Hepatocyte (in vitro differentiated cells): Measurements from ENCODE around the gene KNSTRN. TPM values are rescaled to one million over a fixed set of nuclear protein-coding genes. Genes with fewer than 3 reads are reported as not detected.

Experiments
- DNase-seq: peaks from one replicate; pipeline ENCODE4 v3.0.0-alpha.2; 2016; ENCODE audit warnings: low spot score
- H2AFZ ChIP-seq: fragments of 200-600 bp; sonication (generic); 2 replicates; pipeline ENCODE4 v1.6.0; 2016; ENCODE audit warnings: antibody characterized with exemption, mild to moderate bottlenecking
- H3K27ac ChIP-seq: fragments of 200-600 bp; sonication (generic); 2 replicates; pipeline ENCODE4 v1.5.1; 2016; ENCODE audit warnings: mild to moderate bottlenecking
- H3K27me3 ChIP-seq: fragments of 200-600 bp; sonication (generic); 2 replicates; pipeline ENCODE4 v1.6.1; 2016
- H3K36me3 ChIP-seq: fragments of 200-600 bp; sonication (generic); replicated peaks from 2 replicates; pipeline ENCODE4 v1.5.1; 2016; ENCODE audit warnings: low read depth; ENCODE audit not compliant: insufficient read depth
- H3K4me1 ChIP-seq: fragments of 200-600 bp; sonication (generic); 2 replicates; pipeline ENCODE4 v1.5.1; 2016; ENCODE audit warnings: mild to moderate bottlenecking, moderate library complexity; ENCODE audit not compliant: insufficient read depth
- H3K4me2 ChIP-seq: fragments of 200-600 bp; sonication (generic); 2 replicates; pipeline ENCODE4 v1.6.0; 2016
- H3K4me3 ChIP-seq: fragments of 200-600 bp; sonication (generic); 2 replicates; pipeline ENCODE4 v1.5.1; 2016; ENCODE audit warnings: mild to moderate bottlenecking
- H3K79me2 ChIP-seq: fragments of 200-600 bp; sonication (generic); 2 replicates; pipeline ENCODE4 v1.6.0; 2017; ENCODE audit warnings: mild to moderate bottlenecking
- H3K9me2 ChIP-seq: fragments of 200-600 bp; sonication (generic); replicated peaks from 2 replicates; pipeline ENCODE4 v1.6.0; 2017; ENCODE audit warnings: mild to moderate bottlenecking; ENCODE audit not compliant: insufficient read depth
- H3K9me3 ChIP-seq: fragments of 200-600 bp; sonication (generic); 2 replicates; pipeline ENCODE4 v1.5.1; 2016; ENCODE audit warnings: low read depth, mild to moderate bottlenecking
- H4K20me1 ChIP-seq: fragments of 200-600 bp; sonication (generic); 2 replicates; pipeline ENCODE4 v1.6.0; 2016; ENCODE audit warnings: mild to moderate bottlenecking; ENCODE audit not compliant: insufficient read depth, poor library complexity, severe bottlenecking
- CTCF ChIP-seq: fragments of 200-600 bp; sonication (generic); IDR thresholded peaks from 2 replicates; pipeline ENCODE4 v1.5.1; 2016; ENCODE audit warnings: antibody characterized with exemption, mild to moderate bottlenecking; ENCODE audit not compliant: poor library complexity
- EZH2 ChIP-seq: fragments of 200-600 bp; sonication (generic); IDR thresholded peaks from 2 replicates; pipeline ENCODE4 v1.6.1; 2016; ENCODE audit warnings: antibody characterized with exemption, mild to moderate bottlenecking, borderline replicate concordance
- EZH2phosphoT487 ChIP-seq: fragments of 200-600 bp; sonication (generic); IDR thresholded peaks from one replicate; pipeline ENCODE4 v1.6.1; 2018; ENCODE audit warnings: antibody characterized with exemption, mild to moderate bottlenecking, low read depth, moderate library complexity; ENCODE audit not compliant: unreplicated experiment, severe bottlenecking
- WGBS: methylation state at CpG from one replicate; pipeline ENCODE4 v1.1.6; 2016; ENCODE audit warnings: low lambda C conversion rate; ENCODE audit errors: missing lambda C conversion rate; 5-methylcytosine and 5-hydroxymethylcytosine counted together
- polyA plus RNA-seq: library from polyadenylated mRNA; unstranded; fragments of >200 nt; fragmentation: Nextera tagmentation; extraction: Ambion mirVana; gene quantifications from 2 replicates; pipeline ENCODE4 v1.2.1, GENCODE V29; 2016
- total RNA-seq: library from RNA; depleted of rRNA; stranded (reverse); fragments of >200 nt; gene quantifications from 2 replicates; pipeline ENCODE4 v1.2.3, GENCODE V29; 2014

KNSTRN gene
- total and polyA plus RNA-seq, 2 experiments from 2014 or later, result 14.0 to 24.0 TPM

GRCh38 chr15:40415226-40415625 lies 32.7 kb downstream of the KNSTRN start:
- no peak overlapping the region for H3K27ac ChIP-seq

GRCh38 chr15:40416056-40416455 lies 33.5 kb downstream of the KNSTRN start:
- Histone ChIP-seq H2AFZ (no peak overlapping the region), H3K4me2 (no peak overlapping the region), H3K4me1 (no peaks in the 10 kb centered on the region), H3K9me2 (no peaks in the 10 kb centered on the region), H3K4me3 (no peak overlapping the region), H3K27me3 (no peaks in the 10 kb centered on the region), H3K9me3 (no peaks in the 10 kb centered on the region), H3K79me2 (no peaks in the 10 kb centered on the region), H3K36me3 (no peaks in the 10 kb centered on the region), H3K27ac (no peak overlapping the region), H4K20me1 (no peaks in the 10 kb centered on the region)
- no peak for TF ChIP-seq CTCF
- no peak for TF ChIP-seq EZH2phosphoT487
- TF ChIP-seq EZH2, result no peak
- WGBS, result 94% methylated on average over 14 of the region's 14 CpGs
- no peak for DNase-seq

More at GRCh38 chr15:40415226-40415625, 32.7 kb downstream of the KNSTRN start:
- no peaks in the 10 kb centered on the region for H4K20me1 ChIP-seq
- no peak overlapping the region for H3K4me3 ChIP-seq
- DNase-seq, result no peak
- no peaks in the 10 kb centered on the region for H3K9me2 ChIP-seq
- no peak overlapping the region for H2AFZ ChIP-seq
- no peaks in the 10 kb centered on the region for H3K4me1 ChIP-seq
- no peak overlapping the region for H3K4me2 ChIP-seq
- TF ChIP-seq EZH2, result no peak
- H3K9me3 ChIP-seq, result no peaks in the 10 kb centered on the region
- no peaks in the 10 kb centered on the region for H3K36me3 ChIP-seq
- WGBS, result 95% methylated on average over 10 of the region's 10 CpGs
- H3K79me2 ChIP-seq, result no peaks in the 10 kb centered on the region
- no peaks in the 10 kb centered on the region for H3K27me3 ChIP-seq

GRCh38 chr15:40418126-40418525 lies 35.6 kb downstream of the KNSTRN start:
- H3K9me2 ChIP-seq, result no peaks in the 10 kb centered on the region
- no peaks in the 10 kb centered on the region for H4K20me1 ChIP-seq
- no peaks in the 10 kb centered on the region for H3K9me3 ChIP-seq
- no peaks in the 10 kb centered on the region for H3K27me3 ChIP-seq
- DNase-seq, result no peak
- peaks cover 5% of the 10 kb centered on the region for H3K4me1 ChIP-seq
- no peaks in the 10 kb centered on the region for H3K36me3 ChIP-seq
- no peak overlapping the region for H3K4me3 ChIP-seq
- no peaks in the 10 kb centered on the region for H3K79me2 ChIP-seq
- 95% methylated on average over 10 of the region's 10 CpGs for WGBS
- H3K27ac ChIP-seq, result no peak overlapping the region
- TF ChIP-seq CTCF, result no peak
- no peak for TF ChIP-seq EZH2phosphoT487
- TF ChIP-seq EZH2, result no peak
- H3K4me2 ChIP-seq, result no peak overlapping the region
- no peak overlapping the region for H2AFZ ChIP-seq

GRCh38 chr15:40420071-40420713 lies 37.7 kb downstream of the KNSTRN start:
- Histone ChIP-seq H3K27me3 (no peaks in the 10 kb centered on the region), H3K9me3 (no peaks in the 10 kb centered on the region), H3K9me2 (no peaks in the 10 kb centered on the region), H4K20me1 (no peaks in the 10 kb centered on the region), H3K27ac (no peak overlapping the region), H3K4me2 (no peak overlapping the region), H3K4me3 (no peak overlapping the region), H3K79me2 (no peaks in the 10 kb centered on the region), H2AFZ (no peak overlapping the region), H3K36me3 (no peaks in the 10 kb centered on the region), H3K4me1 (peaks cover 5% of the 10 kb centered on the region)
- 92% methylated on average over 11 of the region's 11 CpGs for WGBS
- TF ChIP-seq EZH2phosphoT487 (no peak), CTCF (no peak), EZH2 (no peak)
- no peak for DNase-seq
